ENCODE data around the gene C14orf180. TPM values are rescaled to one million over a fixed set of nuclear protein-coding genes. Genes with fewer than 3 reads are reported as not detected.

The C14orf180 gene
- polyA plus RNA-seq, 1 donor (not counting 4 experiments of a cell fraction or from before 2014, with no cell fraction given) = not detected

GRCh38 chr14:104601786-104602185 is 22.2 kb downstream of the C14orf180 start:
- Histone ChIP-seq H3K27me3 (ENCODE audit: control insufficient read depth, extremely low read depth, insufficient read depth, low read length) (peaks cover 22% of the 10 kb centered on the region), H3K27ac (ENCODE audit: control insufficient read depth, insufficient read depth, low read length) (no peak overlapping the region), H3K79me2 (ENCODE audit: control insufficient read depth, insufficient read depth, low read length) (no peaks in the 10 kb centered on the region), H3K9me1 (ENCODE audit: control insufficient read depth, extremely low read depth, insufficient read depth, low read length) (no peaks in the 10 kb centered on the region), H4K20me1 (ENCODE audit: control insufficient read depth, extremely low read depth, insufficient read depth, low read length) (no peaks in the 10 kb centered on the region), H3K4me3 (ENCODE audit: control insufficient read depth in 2 of 3, extremely low read depth in 1 of 3, insufficient read depth in 2 of 3, low read depth in 1 of 3, low read length in 3 of 3) (no peak overlapping the region), H3K4me1 (ENCODE audit: control insufficient read depth, extremely low read depth, insufficient read depth, low read length) (no peaks in the 10 kb centered on the region), H3K36me3 (ENCODE audit: control insufficient read depth in 2 of 2, extremely low read depth in 1 of 2, insufficient read depth in 2 of 2, low read length in 2 of 2) (no peaks in the 10 kb centered on the region), H3K9me3 (ENCODE audit: control insufficient read depth, low read depth, low read length) (no peaks in the 10 kb centered on the region), H2AFZ (ENCODE audit: control insufficient read depth, low read length) (no peak overlapping the region), H3K4me2 (ENCODE audit: control insufficient read depth, extremely low read depth, insufficient read depth, low read depth, low read length) (no peak overlapping the region), H3K9ac (ENCODE audit: control insufficient read depth, extremely low read depth, insufficient read depth, low read length) (no peak overlapping the region)
- DNase-seq (ENCODE audit: low read depth, low spot score) (no peak), FAIRE-seq (no peak)
- TF ChIP-seq CTCF (optimal IDR thresholded peaks at IDR 0.05 in 1 of 3, IDR thresholded peaks at IDR 0.05 in 1 of 3, conservative IDR thresholded peaks at IDR 0.05 in 1 of 3; ENCODE audit: extremely low read depth in 1 of 3, insufficient read depth in 2 of 3, low read length in 3 of 3) = no peak
- no peak for TF ChIP-seq EZH2 (IDR thresholded peaks at IDR 0.05; ENCODE audit: low read length)
- dilution Hi-C loops (cut with MboI; ENCODE audit: extremely low pct_ligation_motif_present, low sequenced_read_pairs) = no loop called here

DNA sequence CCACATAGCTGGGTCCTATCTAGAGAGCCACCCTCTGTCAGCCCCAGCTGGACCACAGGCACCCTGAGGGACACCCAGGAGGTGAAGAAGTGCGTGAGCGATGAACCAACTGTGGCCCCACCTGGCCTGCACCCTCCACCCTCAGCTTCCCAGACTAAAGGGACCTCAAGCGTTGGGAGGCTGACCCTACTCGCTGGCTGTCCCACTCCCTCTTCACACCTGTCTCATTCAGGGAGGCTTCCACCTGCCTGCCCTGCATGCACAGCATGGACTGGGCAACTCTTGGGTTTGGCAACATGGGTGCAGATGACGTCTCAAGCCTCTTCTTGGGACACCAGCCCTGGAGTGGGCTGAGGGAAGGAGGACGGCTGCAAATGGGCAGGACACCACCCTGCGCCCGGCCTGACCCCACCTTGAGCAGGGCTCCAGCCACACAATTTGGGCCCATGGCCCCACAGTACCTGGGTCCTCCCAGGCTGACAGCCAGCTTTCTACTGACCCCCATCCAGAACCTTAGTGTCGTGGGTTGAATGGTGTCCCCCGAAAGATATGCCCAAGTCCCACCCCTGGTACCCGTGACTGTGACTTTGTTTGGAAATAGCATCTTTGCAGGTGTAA is 22.9 kb downstream of the C14orf180 start:
- Histone ChIP-seq H3K9me3 (ENCODE audit: control insufficient read depth, low read depth, low read length) (no peaks in the 10 kb centered on the region), H2AFZ (ENCODE audit: control insufficient read depth, low read length) (no peak overlapping the region), H3K9ac (ENCODE audit: control insufficient read depth, extremely low read depth, insufficient read depth, low read length) (no peak overlapping the region), H3K4me1 (ENCODE audit: control insufficient read depth, extremely low read depth, insufficient read depth, low read length) (no peaks in the 10 kb centered on the region), H3K79me2 (ENCODE audit: control insufficient read depth, insufficient read depth, low read length) (no peaks in the 10 kb centered on the region), H4K20me1 (ENCODE audit: control insufficient read depth, extremely low read depth, insufficient read depth, low read length) (no peaks in the 10 kb centered on the region), H3K27me3 (ENCODE audit: control insufficient read depth, extremely low read depth, insufficient read depth, low read length) (peaks cover 22% of the 10 kb centered on the region), H3K9me1 (ENCODE audit: control insufficient read depth, extremely low read depth, insufficient read depth, low read length) (no peaks in the 10 kb centered on the region), H3K4me2 (ENCODE audit: control insufficient read depth, extremely low read depth, insufficient read depth, low read depth, low read length) (no peak overlapping the region), H3K27ac (ENCODE audit: control insufficient read depth, insufficient read depth, low read length) (no peak overlapping the region), H3K36me3 (ENCODE audit: control insufficient read depth in 2 of 2, extremely low read depth in 1 of 2, insufficient read depth in 2 of 2, low read length in 2 of 2) (no peaks in the 10 kb centered on the region), H3K4me3 (ENCODE audit: control insufficient read depth in 2 of 3, extremely low read depth in 1 of 3, insufficient read depth in 2 of 3, low read depth in 1 of 3, low read length in 3 of 3) (no peak overlapping the region)
- TF ChIP-seq CTCF (optimal IDR thresholded peaks at IDR 0.05 in 1 of 3, IDR thresholded peaks at IDR 0.05 in 1 of 3, conservative IDR thresholded peaks at IDR 0.05 in 1 of 3; ENCODE audit: extremely low read depth in 1 of 3, insufficient read depth in 2 of 3, low read length in 3 of 3) = no peak
- FAIRE-seq (no peak), DNase-seq (ENCODE audit: low read depth, low spot score) (no peak)
- dilution Hi-C loops (cut with MboI; ENCODE audit: extremely low pct_ligation_motif_present, low sequenced_read_pairs) = no loop called here
